Activated CD8-positive, alpha-beta T cell treated with anti-CD3 and anti-CD28 coated beads for 36 hours (primary cell): Measurements from ENCODE around the gene ASB5. TPM values are rescaled to one million over a fixed set of nuclear protein-coding genes. Genes with fewer than 3 reads are reported as not detected.

Experiments
- ATAC-seq: fragments of 200-7000 bp; cut with Tn5 transposase; one replicate; pipeline ENCODE4 v1.10.0; 2021; ENCODE audit warnings: mild to moderate bottlenecking, moderate library complexity
- CTCF ChIA-PET: fragments of 350-600 bp; sonication (Branson Sonifier 250); formaldehyde crosslinking; loops from one replicate; lab custom pipeline; 2021; ENCODE audit warnings: antibody characterized with exemption; lab: Charles Lee
- POLR2A ChIA-PET: fragments of 350-600 bp; sonication (Branson Sonifier 250); formaldehyde crosslinking; loops from one replicate; lab custom pipeline; 2021; ENCODE audit warnings: antibody characterized with exemption; lab: Charles Lee
- DNase-seq: peaks from one replicate; pipeline ENCODE4 v3.0.0-alpha.2; 2020
- H3K27ac Mint-ChIP-seq: one replicate; pipeline ENCODE4 v1.8.0; 2021; ENCODE audit warnings: mild to moderate bottlenecking, mixed read lengths
- H3K27me3 Mint-ChIP-seq: one replicate; pipeline ENCODE4 v1.8.0; 2021; ENCODE audit warnings: mixed read lengths
- H3K36me3 Mint-ChIP-seq: one replicate; pipeline ENCODE4 v1.8.0; 2021; ENCODE audit warnings: low read depth, mixed read lengths
- H3K4me1 Mint-ChIP-seq: one replicate; pipeline ENCODE4 v1.8.0; 2021; ENCODE audit warnings: low read depth, mixed read lengths
- H3K4me3 Mint-ChIP-seq: one replicate; pipeline ENCODE4 v1.8.0; 2021; ENCODE audit warnings: mild to moderate bottlenecking, moderate library complexity, mixed read lengths
- H3K9me3 Mint-ChIP-seq: one replicate; pipeline ENCODE4 v1.8.0; 2021; ENCODE audit warnings: mixed read lengths
- CTCF ChIP-seq: fragments of 200-600 bp; IDR thresholded peaks from one replicate; pipeline ENCODE4 v1.8.0; 2022; ENCODE audit warnings: antibody characterized with exemption, mild to moderate bottlenecking
- intact Hi-C: fragments of 100-400 bp; cut with micrococcal nuclease; formaldehyde crosslinking; loops from one replicate; pipeline ENCODE4 v1.10.0; 2022
- total RNA-seq, 2 experiments: library from RNA; stranded (reverse); gene quantifications; one replicate each; pipeline ENCODE4 v1.2.3, GENCODE V29; 2021

The ASB5 gene
- total RNA-seq, 2 experiments from 2014 or later, result not detected

GRCh38 chr4:176273736-176274135 is 4.7 kb upstream of the ASB5 start:
- Mint-ChIP-seq H3K27me3 (peaks cover 24% of the 10 kb centered on the region), H3K9me3 (no peaks in the 10 kb centered on the region), H3K27ac (no peak overlapping the region), H3K4me3 (no peak overlapping the region), H3K4me1 (no peaks in the 10 kb centered on the region), H3K36me3 (no peaks in the 10 kb centered on the region)
- DNase-seq, result no peak
- ATAC-seq, result no peak
- no peak for TF ChIP-seq CTCF
- intact Hi-C loops, result no loop called here
- ChIA-PET POLR2A (no interaction called here), CTCF (interaction anchor here (1.2 kb wide), 1 partner anchor 123 kb away, joined by 4 read pairs; no protein-coding TSS in a partner anchor)

GRCh38 chr4:176272799-176273198 is 3.8 kb upstream of the ASB5 start:
- ATAC-seq (no peak), DNase-seq (no peak)
- H3K9me3 Mint-ChIP-seq, result no peaks in the 10 kb centered on the region
- H3K36me3 Mint-ChIP-seq, result no peaks in the 10 kb centered on the region
- peaks cover 22% of the 10 kb centered on the region for H3K27me3 Mint-ChIP-seq
- intact Hi-C loops, result no loop called here
- no peak overlapping the region for H3K27ac Mint-ChIP-seq
- H3K4me1 Mint-ChIP-seq, result no peaks in the 10 kb centered on the region
- H3K4me3 Mint-ChIP-seq, result no peak overlapping the region
- POLR2A ChIA-PET, result no interaction called here
- no peak for TF ChIP-seq CTCF
- CTCF ChIA-PET, result interaction anchor here (1.2 kb wide), 1 partner anchor 122 kb away, joined by 4 read pairs; no protein-coding TSS in a partner anchor

GRCh38 chr4:176271749-176272148 is 2.7 kb upstream of the ASB5 start:
- H3K27me3 Mint-ChIP-seq, result peaks cover 21% of the 10 kb centered on the region
- no peaks in the 10 kb centered on the region for H3K9me3 Mint-ChIP-seq
- H3K4me1 Mint-ChIP-seq, result no peaks in the 10 kb centered on the region
- intact Hi-C loops, result no loop called here
- ATAC-seq (no peak), DNase-seq (no peak)
- H3K4me3 Mint-ChIP-seq, result no peak overlapping the region
- POLR2A ChIA-PET, result no interaction called here
- TF ChIP-seq CTCF, result no peak
- no peaks in the 10 kb centered on the region for H3K36me3 Mint-ChIP-seq
- CTCF ChIA-PET, result interaction anchor here (1.1 kb wide), 1 partner anchor 58 kb away, joined by 3 read pairs; no protein-coding TSS in a partner anchor
- H3K27ac Mint-ChIP-seq, result no peak overlapping the region

GRCh38 chr4:176270669-176271068 is 1.6 kb upstream of the ASB5 start:
- no peak for TF ChIP-seq CTCF
- intact Hi-C loops, result no loop called here
- no peak for ATAC-seq
- ChIA-PET CTCF (no interaction called here), POLR2A (no interaction called here)
- no peaks in the 10 kb centered on the region for H3K36me3 Mint-ChIP-seq
- peaks cover 16% of the 10 kb centered on the region for H3K27me3 Mint-ChIP-seq
- H3K27ac Mint-ChIP-seq, result no peak overlapping the region
- no peak for DNase-seq
- H3K4me3 Mint-ChIP-seq, result no peak overlapping the region
- no peaks in the 10 kb centered on the region for H3K9me3 Mint-ChIP-seq
- no peaks in the 10 kb centered on the region for H3K4me1 Mint-ChIP-seq

GRCh38 chr4:176266026-176266425 is 3.0 kb downstream of the ASB5 start:
- Mint-ChIP-seq H3K4me3 (no peak overlapping the region), H3K9me3 (no peaks in the 10 kb centered on the region), H3K4me1 (no peaks in the 10 kb centered on the region), H3K27ac (no peak overlapping the region), H3K36me3 (no peaks in the 10 kb centered on the region), H3K27me3 (peaks cover 6% of the 10 kb centered on the region)
- ChIA-PET CTCF (interaction anchor here (1.2 kb wide), 1 partner anchor 19 kb away, joined by 3 read pairs; no protein-coding TSS in a partner anchor), POLR2A (no interaction called here)
- ATAC-seq (no peak), DNase-seq (no peak)
- intact Hi-C loops, result no loop called here
- TF ChIP-seq CTCF, result no peak
